Endothelial cell of umbilical vein (primary cell): Measurements from ENCODE around the gene HDAC11. TPM values are rescaled to one million over a fixed set of nuclear protein-coding genes. Genes with fewer than 3 reads are reported as not detected.
A peak's percentile ranks its signal among the peaks of the same experiment; 100 is the strongest.

Experiments used
- BruUV-seq: library from RNA; stranded (reverse); fragments of 400-500 nt; replicated peaks from 2 replicates; lab custom pipeline; 2021; lab: Mats Ljungman, UMichigan
- CTCF ChIA-PET: fragments of 300-600, 350-600 bp; sonication (Branson Sonifier 250); formaldehyde crosslinking; loops from one replicate; lab custom pipeline; 2021; ENCODE audit warnings: antibody characterized with exemption, inconsistent platforms; lab: Charles Lee
- POLR2A ChIA-PET: fragments of 300-600, 350-600 bp; sonication (Branson Sonifier 250); formaldehyde crosslinking; loops from one replicate; lab custom pipeline; 2021; ENCODE audit warnings: antibody characterized with exemption, inconsistent platforms; lab: Charles Lee
- DNase-seq: peaks from one replicate; pipeline ENCODE4 v3.0.0-alpha.2; 2011; ENCODE audit warnings: low read depth, low spot score
- FAIRE-seq: peaks from 2 replicates; lab custom pipeline; 2011; peaks lifted over from hg19 to GRCh38; lab: Jason Lieb, UNC
- H2AFZ ChIP-seq: 2 replicates; pipeline ENCODE4 v1.6.0; 2012; ENCODE audit warnings: low read depth, low read length, control low read depth, inconsistent platforms
- H3K27ac ChIP-seq: 2 replicates; pipeline ENCODE4 v1.5.1; 2011; ENCODE audit warnings: low read depth, mild to moderate bottlenecking, control low read depth, low read length, moderate library complexity; ENCODE audit not compliant: insufficient read depth
- H3K27me3 ChIP-seq, 2 experiments: 2 replicates each; pipeline versions ENCODE4 v1.6.0 to v1.6.1; 2011; ENCODE audit warnings: low read length in 2 of 2, mixed read lengths in 1 of 2; ENCODE audit not compliant: control insufficient read depth in 2 of 2, insufficient read depth in 2 of 2
- H3K36me3 ChIP-seq, 2 experiments: 2 replicates in 1 of 2; 3 replicates in 1 of 2; pipeline ENCODE4 v1.5.1; 2011; ENCODE audit warnings: low read length in 2 of 2, mild to moderate bottlenecking in 1 of 2, moderate library complexity in 1 of 2; ENCODE audit not compliant: control insufficient read depth in 2 of 2, insufficient read depth in 2 of 2; ENCODE audit errors: extremely low read depth in 1 of 2
- H3K4me1 ChIP-seq: 3 replicates; pipeline ENCODE4 v1.5.1; 2011; ENCODE audit warnings: mild to moderate bottlenecking, low read length; ENCODE audit not compliant: control insufficient read depth, insufficient read depth; ENCODE audit errors: extremely low read depth
- H3K4me2 ChIP-seq: 2 replicates; pipeline ENCODE4 v1.6.1; 2011; ENCODE audit warnings: low read length, control low read depth, mixed read lengths; ENCODE audit not compliant: insufficient read depth
- H3K4me3 ChIP-seq, 3 experiments: fragments of 200-600 bp in 1 of 3; sonication (generic), shearing (Covaris generic) in 1 of 3; replicated peaks in 1 of 3; 2 replicates each; pipeline ENCODE4 v1.5.1; 2011 to 2016; ENCODE audit warnings: control low read depth in 3 of 3, low read length in 3 of 3, mild to moderate bottlenecking in 2 of 3, inconsistent platforms in 1 of 3, low read depth in 1 of 3, moderate library complexity in 1 of 3; ENCODE audit not compliant: insufficient read depth in 1 of 3
- H3K79me2 ChIP-seq: 2 replicates; pipeline ENCODE4 v1.6.0; 2012; ENCODE audit warnings: low read length, inconsistent platforms; ENCODE audit not compliant: control insufficient read depth, insufficient read depth
- H3K9ac ChIP-seq: replicated peaks from 2 replicates; pipeline ENCODE3; 2011; ENCODE audit warnings: low read length, control low read depth; ENCODE audit not compliant: insufficient read depth; ENCODE audit errors: extremely low read depth
- H3K9me1 ChIP-seq: replicated peaks from 3 replicates; pipeline ENCODE4 v1.6.0; 2011; ENCODE audit warnings: mild to moderate bottlenecking, low read length; ENCODE audit not compliant: control insufficient read depth, insufficient read depth; ENCODE audit errors: extremely low read depth
- H3K9me3 ChIP-seq: replicated peaks from 2 replicates; pipeline ENCODE4 v1.5.1; 2012; ENCODE audit warnings: low read length, inconsistent platforms; ENCODE audit not compliant: control insufficient read depth, insufficient read depth
- H4K20me1 ChIP-seq: replicated peaks from 2 replicates; pipeline ENCODE3; 2011; ENCODE audit warnings: mild to moderate bottlenecking, low read length; ENCODE audit not compliant: control insufficient read depth, insufficient read depth; ENCODE audit errors: extremely low read depth
- EZH2 ChIP-seq: IDR thresholded peaks from 2 replicates; pipeline ENCODE4 v1.6.1; 2012; ENCODE audit warnings: borderline replicate concordance, low read depth, mild to moderate bottlenecking, moderate library complexity, low read length, inconsistent platforms; ENCODE audit not compliant: severe bottlenecking
- POLR2A ChIP-seq: IDR thresholded peaks from 2 replicates; pipeline ENCODE4 v1.6.1; 2012; ENCODE audit warnings: low read depth, mild to moderate bottlenecking, control low read depth, low read length
- POLR2AphosphoS5 ChIP-seq: IDR thresholded peaks from 2 replicates; pipeline ENCODE4 v1.6.1; 2012; ENCODE audit warnings: low read depth, mild to moderate bottlenecking, control low read depth, low read length, moderate library complexity; ENCODE audit not compliant: insufficient read depth
- dilution Hi-C: fragments of 300-500 bp; cut with MboI; formaldehyde crosslinking; loops from one replicate; pipeline ENCODE4 v1.15.0; 2019; ENCODE audit warnings: low sequenced_read_pairs; ENCODE audit not compliant: extremely low pct_ligation_motif_present
- intact Hi-C: fragments of 100-400 bp; cut with micrococcal nuclease; formaldehyde crosslinking; loops from one replicate; pipeline ENCODE4 v1.10.0; 2022
- polyA plus RNA-seq, 4 experiments: library from polyadenylated mRNA; depleted of rRNA in 3 of 4; stranded (reverse) in 3 of 4; unstranded in 1 of 4; fragments of >200 nt; gene quantifications; 2 replicates each; pipeline versions ENCODE4 v1.2.1 to v1.2.3, GENCODE V29; 2011 to 2012; ENCODE audit warnings: missing spikeins in 1 of 4
- total RNA-seq: library from RNA; stranded (reverse); gene quantifications from 2 replicates; pipeline ENCODE4 v1.2.3, GENCODE V29; 2021
- TF ChIP-seq, protein P1 (sequence below), 2 donors: IDR thresholded peaks; 1 replicate in 1 of 2; 2 replicates in 1 of 2; pipeline ENCODE4 v1.5.1; 2011; ENCODE audit warnings: low read length in 2 of 2, mild to moderate bottlenecking in 2 of 2, moderate library complexity in 2 of 2, control low read depth in 1 of 2, inconsistent platforms in 1 of 2, low read depth in 1 of 2; ENCODE audit not compliant: insufficient read depth in 1 of 2; ENCODE audit errors: extremely low read depth in 1 of 2
- TF ChIP-seq, protein P2 (sequence below): IDR thresholded peaks from 2 replicates; pipeline ENCODE4 v1.6.1; 2011; ENCODE audit not compliant: insufficient read depth, insufficient read length

HDAC11 gene
- total and polyA plus RNA-seq, 2 donors (not counting 3 experiments of a cell fraction or from before 2014, with no cell fraction given) = 6.8 to 8.8 TPM

GRCh38 chr3:13495921-13496723 lies 16.0 kb downstream of the HDAC11 start:
- H3K79me2 ChIP-seq = no peaks in the 10 kb centered on the region
- H3K27ac ChIP-seq = no peak overlapping the region
- TF ChIP-seq POLR2A = no peak
- TF ChIP-seq, protein P1, sequence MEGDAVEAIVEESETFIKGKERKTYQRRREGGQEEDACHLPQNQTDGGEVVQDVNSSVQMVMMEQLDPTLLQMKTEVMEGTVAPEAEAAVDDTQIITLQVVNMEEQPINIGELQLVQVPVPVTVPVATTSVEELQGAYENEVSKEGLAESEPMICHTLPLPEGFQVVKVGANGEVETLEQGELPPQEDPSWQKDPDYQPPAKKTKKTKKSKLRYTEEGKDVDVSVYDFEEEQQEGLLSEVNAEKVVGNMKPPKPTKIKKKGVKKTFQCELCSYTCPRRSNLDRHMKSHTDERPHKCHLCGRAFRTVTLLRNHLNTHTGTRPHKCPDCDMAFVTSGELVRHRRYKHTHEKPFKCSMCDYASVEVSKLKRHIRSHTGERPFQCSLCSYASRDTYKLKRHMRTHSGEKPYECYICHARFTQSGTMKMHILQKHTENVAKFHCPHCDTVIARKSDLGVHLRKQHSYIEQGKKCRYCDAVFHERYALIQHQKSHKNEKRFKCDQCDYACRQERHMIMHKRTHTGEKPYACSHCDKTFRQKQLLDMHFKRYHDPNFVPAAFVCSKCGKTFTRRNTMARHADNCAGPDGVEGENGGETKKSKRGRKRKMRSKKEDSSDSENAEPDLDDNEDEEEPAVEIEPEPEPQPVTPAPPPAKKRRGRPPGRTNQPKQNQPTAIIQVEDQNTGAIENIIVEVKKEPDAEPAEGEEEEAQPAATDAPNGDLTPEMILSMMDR (IDR thresholded peaks at IDR 0.05; ENCODE audit: extremely low read depth in 1 of 2, insufficient read depth in 1 of 2, low read depth in 1 of 2, low read length in 2 of 2) = peak; percentile 87 to 89
- H3K4me1 ChIP-seq = no peaks in the 10 kb centered on the region
- no peak overlapping the region for H3K4me2 ChIP-seq
- no TSS peak for BruUV-seq
- H3K36me3 ChIP-seq = no peaks in the 10 kb centered on the region
- dilution Hi-C loops = no loop called here
- FAIRE-seq (peak; percentile 89), DNase-seq (peak; percentile 73)
- CTCF ChIA-PET = interaction anchor here (0.6 to 10.7 kb wide), 30 partner anchors 9 to 404 kb away, joined by 3 to 746 read pairs (median 4); partner anchors contain the start of gene HDAC11
- POLR2A ChIA-PET = interaction anchor here (0.5 to 0.6 kb wide), 4 partner anchors 145 to 647 kb away, joined by 3 to 6 read pairs (median 4); no protein-coding TSS in a partner anchor
- no peaks in the 10 kb centered on the region for H4K20me1 ChIP-seq
- H3K27me3 ChIP-seq = no peaks in the 10 kb centered on the region
- no peaks in the 10 kb centered on the region for H3K9me1 ChIP-seq
- H3K9me3 ChIP-seq = no peaks in the 10 kb centered on the region
- intact Hi-C loops = loop anchor here (1.0 kb wide), 1 partner anchor 152 kb away; no protein-coding TSS in a partner anchor
- H3K4me3 ChIP-seq = no peak overlapping the region
- no peak overlapping the region for H2AFZ ChIP-seq
- no peak overlapping the region for H3K9ac ChIP-seq

DNA sequence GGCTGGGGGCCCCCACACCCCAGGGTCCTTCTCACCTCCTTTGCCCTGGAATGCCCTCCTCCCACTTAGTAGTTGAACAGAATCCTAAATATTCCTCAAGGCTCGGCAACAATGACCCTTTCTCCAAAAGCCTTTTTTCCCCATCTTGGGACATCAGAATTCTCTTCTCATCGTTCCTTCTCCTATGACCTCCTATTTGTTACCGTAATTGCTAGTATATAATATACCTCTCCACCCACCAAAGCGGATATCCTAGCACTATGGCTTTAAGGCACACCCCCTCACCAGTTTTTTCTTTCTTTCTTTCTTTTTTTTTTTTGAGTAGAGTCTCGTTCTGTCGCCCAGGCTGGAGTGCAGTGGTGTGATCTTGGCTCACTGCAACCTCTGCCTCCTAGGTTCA lies 16.8 kb downstream of the HDAC11 start:
- Histone ChIP-seq H3K27ac (no peak overlapping the region), H3K9ac (no peak overlapping the region), H2AFZ (no peak overlapping the region), H3K9me1 (no peaks in the 10 kb centered on the region), H3K9me3 (no peaks in the 10 kb centered on the region), H3K36me3 (no peaks in the 10 kb centered on the region), H3K79me2 (no peaks in the 10 kb centered on the region), H3K27me3 (no peaks in the 10 kb centered on the region), H3K4me1 (no peaks in the 10 kb centered on the region), H3K4me2 (no peak overlapping the region), H3K4me3 (no peak overlapping the region), H4K20me1 (no peaks in the 10 kb centered on the region)
- intact Hi-C loops = loop anchor here (1.0 kb wide), 1 partner anchor 151 kb away; no protein-coding TSS in a partner anchor
- DNase-seq (no peak), FAIRE-seq (no peak)
- dilution Hi-C loops = no loop called here
- TF ChIP-seq POLR2AphosphoS5 (no peak), EZH2 (no peak), POLR2A (no peak)
- TF ChIP-seq, protein P2, sequence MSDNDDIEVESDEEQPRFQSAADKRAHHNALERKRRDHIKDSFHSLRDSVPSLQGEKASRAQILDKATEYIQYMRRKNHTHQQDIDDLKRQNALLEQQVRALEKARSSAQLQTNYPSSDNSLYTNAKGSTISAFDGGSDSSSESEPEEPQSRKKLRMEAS = no peak
- TF ChIP-seq, protein P1 (IDR thresholded peaks at IDR 0.05; ENCODE audit: extremely low read depth in 1 of 2, insufficient read depth in 1 of 2, low read depth in 1 of 2, low read length in 2 of 2) = no peak
- ChIA-PET POLR2A (interaction anchor here (0.6 kb wide), 2 partner anchors 144 to 648 kb away, joined by 3 to 6 read pairs; no protein-coding TSS in a partner anchor), CTCF (interaction anchor here (0.6 to 10.7 kb wide), 29 partner anchors 9 to 405 kb away, joined by 3 to 746 read pairs (median 4); partner anchors contain the start of gene HDAC11)
- BruUV-seq = no TSS peak
